Measurements from ENCODE around the gene SYT14.

SYT14 gene

DNA sequence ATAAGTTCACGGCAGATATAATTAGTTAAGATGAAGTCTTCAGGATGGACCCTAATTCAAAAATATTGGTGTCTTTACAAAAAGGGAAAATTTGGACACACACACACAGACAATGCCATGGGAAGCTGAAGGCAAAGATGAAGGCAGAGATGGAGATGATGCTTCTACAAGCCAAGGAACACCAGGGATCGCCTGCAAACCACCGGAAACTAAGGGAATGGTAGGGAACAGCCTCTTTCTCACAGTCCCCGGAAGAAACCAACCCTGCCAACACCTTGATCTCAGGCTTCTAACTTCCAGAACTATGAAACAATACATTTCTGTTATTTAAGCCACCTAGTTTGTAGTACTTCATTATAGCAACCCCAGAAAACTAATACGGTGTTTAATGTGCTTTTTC is 279.5 kb downstream of the SYT14 start:
- no peaks in the 10 kb centered on the region for H4K20me1 ChIP-seq (ENCODE audit: insufficient read depth, low read length)
- TF ChIP-seq EZH2 (optimal IDR thresholded peaks at IDR 0.05; ENCODE audit: low read depth, low read length) = no peak
- TF ChIP-seq EZH2phosphoT487 (IDR thresholded peaks at IDR 0.05; ENCODE audit: low read length) = no peak
- TF ChIP-seq, protein P1, sequence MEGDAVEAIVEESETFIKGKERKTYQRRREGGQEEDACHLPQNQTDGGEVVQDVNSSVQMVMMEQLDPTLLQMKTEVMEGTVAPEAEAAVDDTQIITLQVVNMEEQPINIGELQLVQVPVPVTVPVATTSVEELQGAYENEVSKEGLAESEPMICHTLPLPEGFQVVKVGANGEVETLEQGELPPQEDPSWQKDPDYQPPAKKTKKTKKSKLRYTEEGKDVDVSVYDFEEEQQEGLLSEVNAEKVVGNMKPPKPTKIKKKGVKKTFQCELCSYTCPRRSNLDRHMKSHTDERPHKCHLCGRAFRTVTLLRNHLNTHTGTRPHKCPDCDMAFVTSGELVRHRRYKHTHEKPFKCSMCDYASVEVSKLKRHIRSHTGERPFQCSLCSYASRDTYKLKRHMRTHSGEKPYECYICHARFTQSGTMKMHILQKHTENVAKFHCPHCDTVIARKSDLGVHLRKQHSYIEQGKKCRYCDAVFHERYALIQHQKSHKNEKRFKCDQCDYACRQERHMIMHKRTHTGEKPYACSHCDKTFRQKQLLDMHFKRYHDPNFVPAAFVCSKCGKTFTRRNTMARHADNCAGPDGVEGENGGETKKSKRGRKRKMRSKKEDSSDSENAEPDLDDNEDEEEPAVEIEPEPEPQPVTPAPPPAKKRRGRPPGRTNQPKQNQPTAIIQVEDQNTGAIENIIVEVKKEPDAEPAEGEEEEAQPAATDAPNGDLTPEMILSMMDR (IDR thresholded peaks at IDR 0.05; ENCODE audit: low read length) = no peak
- H3K9me3 ChIP-seq (replicated peaks; ENCODE audit: insufficient read depth, low read length) = no peaks in the 10 kb centered on the region
- H2AFZ ChIP-seq (ENCODE audit: low read length) = no peak overlapping the region
- H3F3A ChIP-seq (ENCODE audit: insufficient read depth, low read length) = no peaks in the 10 kb centered on the region
- no peaks in the 10 kb centered on the region for H3K36me3 ChIP-seq (replicated peaks; ENCODE audit: insufficient read depth, low read length)
- no peak overlapping the region for H3K9ac ChIP-seq (ENCODE audit: low read length)
- DNase-seq = no peak
- H3K27ac ChIP-seq (ENCODE audit: low read length) = no peak overlapping the region
- H3K9me2 ChIP-seq (replicated peaks; ENCODE audit: insufficient read depth, low read length) = no peaks in the 10 kb centered on the region
- no peak overlapping the region for H3K4me3 ChIP-seq (ENCODE audit: low read length)
- no peaks in the 10 kb centered on the region for H3K79me2 ChIP-seq (ENCODE audit: low read length)
- H3K4me2 ChIP-seq (ENCODE audit: low read depth, low read length) = no peak overlapping the region
- no peaks in the 10 kb centered on the region for H3K4me1 ChIP-seq (ENCODE audit: low read length)
- no peaks in the 10 kb centered on the region for H3K27me3 ChIP-seq (replicated peaks; ENCODE audit: insufficient read depth, low read length)

DNA sequence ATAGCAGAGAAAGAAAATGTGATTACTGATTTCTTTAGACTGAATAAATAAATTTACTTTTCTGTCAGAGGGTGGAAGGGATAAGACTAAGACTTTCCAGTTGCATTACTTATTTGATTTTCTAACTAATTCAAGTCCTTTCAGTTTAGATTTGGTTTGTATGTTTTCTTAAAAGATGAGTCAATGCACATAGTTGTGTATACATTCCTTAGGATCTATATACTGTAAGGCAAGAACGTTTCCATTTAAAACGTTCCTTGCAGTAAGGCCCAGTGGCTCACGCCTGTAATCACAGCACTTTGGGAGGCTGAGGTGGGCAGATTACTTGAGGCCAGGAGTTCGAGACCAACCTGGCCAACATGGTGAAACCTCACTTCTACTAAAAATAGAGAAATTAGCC is 280.0 kb downstream of the SYT14 start:
- Histone ChIP-seq H3K9ac (ENCODE audit: low read length) (no peak overlapping the region), H3F3A (ENCODE audit: insufficient read depth, low read length) (no peaks in the 10 kb centered on the region), H3K9me3 (replicated peaks; ENCODE audit: insufficient read depth, low read length) (no peaks in the 10 kb centered on the region), H3K36me3 (replicated peaks; ENCODE audit: insufficient read depth, low read length) (no peaks in the 10 kb centered on the region), H3K27me3 (replicated peaks; ENCODE audit: insufficient read depth, low read length) (no peaks in the 10 kb centered on the region), H2AFZ (ENCODE audit: low read length) (no peak overlapping the region), H3K27ac (ENCODE audit: low read length) (no peak overlapping the region), H3K9me2 (replicated peaks; ENCODE audit: insufficient read depth, low read length) (no peaks in the 10 kb centered on the region), H3K4me3 (ENCODE audit: low read length) (no peak overlapping the region), H3K4me1 (ENCODE audit: low read length) (no peaks in the 10 kb centered on the region), H3K4me2 (ENCODE audit: low read depth, low read length) (no peak overlapping the region), H3K79me2 (ENCODE audit: low read length) (no peaks in the 10 kb centered on the region), H4K20me1 (ENCODE audit: insufficient read depth, low read length) (no peaks in the 10 kb centered on the region)
- DNase-seq = no peak
- no peak for TF ChIP-seq EZH2 (optimal IDR thresholded peaks at IDR 0.05; ENCODE audit: low read depth, low read length)
- TF ChIP-seq, protein P1 (IDR thresholded peaks at IDR 0.05; ENCODE audit: low read length) = no peak
- TF ChIP-seq EZH2phosphoT487 (IDR thresholded peaks at IDR 0.05; ENCODE audit: low read length) = no peak
